Epidermal melanocyte (primary cell): ENCODE measurements around the gene HMX1.

Experiments
- DNase-seq: peaks from one replicate; pipeline ENCODE4 v3.0.0; 2011; ENCODE audit warnings: low spot score; ENCODE audit not compliant: insufficient read length

HMX1 gene

DNA sequence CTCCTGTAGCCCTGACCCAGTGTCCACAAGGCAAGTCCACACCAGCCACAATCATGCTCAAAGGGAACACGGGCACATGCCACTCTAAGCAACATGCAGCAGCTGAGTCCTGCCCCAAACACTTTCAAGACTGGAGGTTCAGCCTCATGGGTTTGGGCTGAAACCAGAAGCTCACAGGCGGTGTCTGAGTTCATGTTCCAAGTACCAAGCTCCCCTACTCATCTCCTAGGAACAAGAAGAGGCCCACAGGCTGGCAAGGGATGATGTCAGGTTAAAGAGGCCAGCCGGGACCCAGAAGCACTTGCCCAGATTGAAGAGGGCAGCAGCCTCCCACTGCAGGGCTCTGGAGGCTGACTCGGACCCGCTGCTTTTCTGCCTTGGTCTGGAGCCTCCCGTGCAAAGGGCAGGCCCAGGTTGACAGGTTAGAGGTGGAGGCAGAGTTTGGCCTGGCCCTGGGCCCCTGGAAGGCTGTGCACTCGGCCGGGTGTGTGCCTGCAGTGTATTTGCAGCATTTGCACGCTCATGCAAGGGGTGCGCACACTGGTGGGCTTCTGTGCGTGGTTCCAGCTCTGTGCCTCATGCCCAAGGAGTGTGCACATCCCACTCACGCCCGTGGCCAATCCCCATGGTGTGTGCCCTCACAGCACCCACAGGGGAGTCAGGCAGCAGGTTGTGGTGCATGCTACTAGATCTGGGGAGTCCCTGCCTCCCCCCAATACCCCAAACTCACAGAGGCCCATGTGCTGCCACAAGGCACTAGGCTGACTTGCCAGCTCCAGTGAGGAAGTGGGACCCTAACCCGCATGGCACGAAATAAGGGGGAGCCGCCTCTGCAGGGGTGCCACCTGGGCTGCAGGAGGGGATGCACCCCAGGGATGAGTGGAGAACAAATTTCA is 2.4 kb downstream of the HMX1 start:
- no peak for DNase-seq

DNA sequence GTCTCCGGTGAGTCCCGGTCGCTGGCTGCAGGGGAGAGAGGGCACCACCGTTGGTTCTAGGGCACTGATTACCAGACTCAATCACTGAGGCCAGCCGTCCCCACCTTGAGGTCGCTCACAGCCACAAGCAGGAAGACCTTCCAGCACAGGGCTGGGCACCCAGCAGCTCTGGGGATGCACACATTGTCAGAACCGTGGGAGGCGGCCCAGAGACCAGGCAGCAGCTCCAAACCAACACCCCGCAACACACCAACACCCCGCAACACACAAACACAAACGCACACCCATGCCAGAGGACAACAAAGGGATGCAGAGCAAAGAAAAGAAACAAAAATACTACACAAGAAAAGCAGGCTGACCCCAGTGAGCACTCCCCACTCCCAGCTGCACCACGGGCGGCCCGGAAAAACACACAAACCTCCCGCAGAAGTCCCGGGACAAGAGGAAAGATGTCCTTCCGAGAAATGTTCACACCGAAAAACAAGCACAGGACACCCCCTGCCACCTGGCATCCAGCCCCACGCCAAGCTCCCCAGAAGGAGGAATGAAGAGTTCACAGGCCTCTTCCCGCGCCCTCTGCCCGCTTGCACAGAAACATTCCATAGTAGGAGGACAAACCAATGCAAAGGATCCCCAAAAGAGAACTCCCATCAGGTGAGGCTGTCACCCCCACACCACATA is 3.2 kb downstream of the HMX1 start:
- DNase-seq, result no peak

DNA sequence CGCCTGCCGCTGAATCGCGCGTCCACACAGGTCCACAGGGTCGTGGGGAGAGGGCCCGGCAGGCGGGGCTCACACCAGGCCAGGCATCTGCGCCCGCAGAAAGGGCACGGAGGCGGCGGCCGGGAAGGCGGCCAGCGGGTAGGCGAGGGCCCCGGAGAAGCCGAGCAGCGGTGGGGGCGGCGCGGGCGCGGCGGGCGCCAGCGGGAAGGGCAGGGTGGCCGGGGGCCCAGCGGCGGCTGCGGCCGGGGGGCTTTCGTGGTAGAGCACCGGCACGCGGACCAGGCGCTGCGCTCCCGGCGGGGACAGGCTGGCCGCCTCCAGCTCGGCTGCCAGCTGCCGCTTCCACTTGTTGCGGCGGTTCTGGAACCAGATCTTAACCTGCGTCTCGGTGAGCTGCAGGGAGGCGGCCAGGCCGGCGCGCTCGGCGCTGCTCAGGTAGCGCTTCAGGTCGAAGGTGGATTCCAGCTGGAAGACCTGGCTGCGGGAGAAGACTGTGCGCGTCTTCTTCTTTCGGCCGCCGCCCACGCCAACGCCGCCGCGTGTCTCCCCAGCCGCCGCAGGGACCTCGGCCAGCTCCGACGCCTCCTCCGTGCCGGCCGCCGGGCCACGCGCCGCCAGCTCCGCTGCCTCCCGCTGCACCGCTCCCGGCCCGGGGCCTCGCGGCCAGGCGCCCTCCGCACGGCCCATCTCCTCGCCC is 3.9 kb downstream of the HMX1 start:
- DNase-seq, result no peak

DNA sequence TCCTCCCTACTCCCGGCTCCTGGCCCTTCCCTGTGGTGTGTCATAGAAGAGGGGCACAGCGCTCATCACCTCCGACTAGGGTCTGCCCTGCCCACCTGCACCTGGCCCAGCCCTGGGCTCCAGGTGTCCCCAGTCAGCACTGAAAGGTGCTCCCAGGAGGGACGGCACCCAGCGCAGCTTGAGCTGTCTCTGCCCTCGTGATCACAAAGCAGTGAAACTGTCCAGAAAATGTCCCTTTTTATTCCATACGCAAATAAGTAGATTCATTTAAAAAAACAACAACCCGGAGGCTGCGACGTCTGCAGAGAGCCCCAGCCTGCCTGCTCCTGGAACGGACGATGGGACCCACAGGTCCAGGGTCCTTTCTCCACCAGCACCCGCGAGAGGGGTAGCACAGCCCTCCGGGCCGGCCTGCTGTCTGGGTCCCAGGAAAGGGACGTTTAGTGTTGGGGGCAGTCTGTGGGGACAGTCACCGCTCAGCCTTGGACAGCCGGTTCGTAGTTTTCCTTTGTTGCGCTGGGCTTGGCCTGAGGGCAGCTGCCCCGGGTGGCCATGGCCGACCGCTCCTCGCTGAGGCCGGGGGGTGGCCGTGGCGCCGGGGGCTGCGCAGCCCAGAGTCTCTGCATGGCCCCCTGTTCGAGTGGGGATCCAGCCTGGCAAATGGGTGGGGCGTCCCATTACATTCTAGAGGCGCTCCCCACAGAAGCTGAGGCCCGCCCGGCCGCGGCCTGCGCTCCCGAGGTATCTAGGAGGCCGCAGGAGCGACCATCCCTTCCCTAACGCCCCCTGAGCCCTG is 4.6 kb downstream of the HMX1 start:
- DNase-seq, result no peak

DNA sequence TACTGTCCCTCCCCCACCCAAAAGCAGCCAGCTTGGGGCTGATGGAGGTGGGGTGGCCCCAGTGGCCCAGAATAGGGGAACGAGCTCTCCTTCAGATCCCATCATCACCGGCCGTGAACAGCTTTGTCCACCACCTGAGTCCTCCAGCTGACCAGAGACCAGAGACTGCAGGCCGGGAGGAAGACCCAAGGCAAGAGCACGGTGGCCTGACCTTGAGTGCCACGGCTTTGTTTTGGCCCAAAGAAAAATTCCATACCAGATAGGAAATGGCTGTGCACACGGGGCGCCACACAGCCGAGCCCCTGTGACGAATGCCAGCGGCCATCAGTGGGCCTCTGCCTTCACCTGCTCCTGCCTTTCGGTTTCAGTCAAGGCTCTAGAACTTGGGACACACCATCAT is 5.2 kb downstream of the HMX1 start:
- DNase-seq, result no peak

DNA sequence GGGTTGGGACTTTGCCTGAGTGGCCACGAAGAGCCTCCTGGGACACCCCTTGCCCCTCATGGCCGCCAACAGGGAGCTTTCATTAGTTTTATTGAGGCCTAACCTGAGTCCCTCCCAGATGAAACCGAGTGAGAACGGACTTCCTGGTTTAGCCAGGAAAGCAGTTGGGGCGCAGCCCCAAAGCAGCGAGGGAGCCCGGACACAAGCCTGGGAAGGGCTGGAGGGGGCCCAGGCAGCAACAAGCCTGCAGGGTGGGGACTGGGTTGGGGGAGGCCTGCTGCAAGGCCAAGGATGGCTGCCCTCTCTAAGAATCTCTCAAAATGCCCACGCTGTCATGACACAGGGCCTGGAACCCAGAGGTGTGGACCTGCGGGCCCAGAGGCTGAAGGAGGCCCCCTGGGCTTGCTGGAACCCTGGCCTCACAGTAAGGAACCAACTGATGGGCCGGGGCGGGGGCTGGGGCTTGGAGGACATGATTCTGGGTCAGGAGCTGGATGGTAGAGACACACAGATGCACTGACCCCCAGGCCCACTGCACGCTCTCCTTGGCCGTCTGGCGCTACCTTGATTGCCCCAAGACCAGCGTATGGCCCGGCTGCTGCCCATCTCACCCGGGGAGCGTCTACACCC is 5.8 kb downstream of the HMX1 start:
- DNase-seq, result no peak

DNA sequence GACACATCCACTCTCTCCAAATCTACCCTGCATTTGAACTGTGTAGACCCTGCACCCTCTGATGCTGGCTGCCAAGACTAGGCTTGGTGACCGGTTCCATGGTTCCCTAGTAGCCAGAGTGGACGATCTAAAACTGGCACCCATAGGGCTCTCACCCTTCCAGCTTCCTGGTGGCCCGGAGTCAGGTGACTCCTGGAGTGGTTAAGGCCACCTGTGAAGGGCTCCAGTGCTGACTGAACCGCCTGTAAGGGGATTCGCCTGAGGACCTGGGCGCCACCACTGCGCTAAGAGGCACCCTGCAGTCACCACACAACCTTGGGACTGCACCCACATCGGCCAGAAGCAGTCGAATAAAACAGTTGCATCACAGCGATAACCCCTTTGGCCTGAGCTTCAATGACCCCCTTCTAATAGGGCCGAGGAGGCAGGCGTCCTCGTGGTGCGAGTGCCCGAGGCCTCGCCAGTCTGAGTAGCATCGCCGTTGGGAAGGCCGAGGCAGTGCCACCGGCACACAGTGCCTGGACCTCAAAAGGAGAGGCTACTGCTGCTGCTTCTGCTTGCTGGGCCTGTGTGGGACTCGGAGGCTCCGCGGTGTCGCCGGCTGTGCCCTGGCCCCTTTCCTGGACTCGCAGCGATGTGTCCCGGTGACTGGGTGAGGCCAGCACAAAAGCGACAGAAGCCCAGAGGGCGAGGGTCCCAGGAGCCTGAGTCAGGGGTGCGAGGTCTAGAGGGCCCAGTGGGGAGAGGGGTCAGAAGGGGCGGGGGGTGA is 6.5 kb downstream of the HMX1 start:
- DNase-seq, result no peak

DNA sequence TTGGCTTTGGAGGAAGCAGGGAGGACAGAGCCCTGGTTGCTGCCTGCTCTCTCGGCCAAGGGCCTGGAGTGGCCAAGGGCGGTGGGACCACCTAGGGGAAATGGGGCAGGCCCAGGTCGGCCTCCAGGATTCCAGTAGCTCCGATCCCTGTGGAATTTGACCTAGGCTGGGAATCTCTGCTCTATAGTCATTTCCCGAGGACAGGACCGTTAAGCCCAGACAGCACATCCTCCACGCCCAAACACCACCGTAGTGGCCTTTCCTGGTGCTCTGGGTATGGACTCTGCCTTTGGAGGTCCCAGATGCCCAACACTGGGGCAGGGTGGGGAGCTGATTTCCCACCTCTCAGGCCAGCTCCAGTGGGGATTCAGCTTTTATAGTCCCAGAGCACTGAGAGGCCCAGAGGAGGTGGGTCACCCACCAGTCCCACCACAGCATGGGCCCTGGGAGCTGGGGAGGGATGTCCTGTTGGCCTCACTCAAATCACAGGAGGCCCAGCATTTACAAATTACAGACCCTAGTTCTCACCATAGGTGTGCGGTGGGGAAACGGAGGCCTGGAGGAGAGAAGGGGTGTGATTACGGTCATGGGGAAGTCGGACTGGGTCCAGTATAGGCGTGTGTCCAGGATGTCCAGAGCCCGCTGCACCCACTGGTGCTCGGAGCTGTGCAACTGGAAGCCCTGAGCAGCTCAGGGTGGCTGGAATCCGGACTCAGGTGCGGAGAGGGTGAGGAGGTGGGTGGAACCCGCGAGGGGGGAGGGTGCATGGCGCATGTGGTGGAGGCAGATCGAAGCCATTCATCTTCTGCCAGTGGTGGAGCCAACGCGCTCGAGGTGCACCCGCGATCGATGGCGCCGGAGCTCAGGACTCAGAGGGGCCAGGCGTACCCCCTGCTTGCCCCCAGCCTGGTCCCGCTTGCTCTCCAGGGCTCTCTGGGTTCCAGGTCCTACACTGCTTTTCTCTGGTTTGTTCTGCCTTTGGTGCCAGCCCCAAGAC is 7.7 kb downstream of the HMX1 start:
- DNase-seq, result no peak

DNA sequence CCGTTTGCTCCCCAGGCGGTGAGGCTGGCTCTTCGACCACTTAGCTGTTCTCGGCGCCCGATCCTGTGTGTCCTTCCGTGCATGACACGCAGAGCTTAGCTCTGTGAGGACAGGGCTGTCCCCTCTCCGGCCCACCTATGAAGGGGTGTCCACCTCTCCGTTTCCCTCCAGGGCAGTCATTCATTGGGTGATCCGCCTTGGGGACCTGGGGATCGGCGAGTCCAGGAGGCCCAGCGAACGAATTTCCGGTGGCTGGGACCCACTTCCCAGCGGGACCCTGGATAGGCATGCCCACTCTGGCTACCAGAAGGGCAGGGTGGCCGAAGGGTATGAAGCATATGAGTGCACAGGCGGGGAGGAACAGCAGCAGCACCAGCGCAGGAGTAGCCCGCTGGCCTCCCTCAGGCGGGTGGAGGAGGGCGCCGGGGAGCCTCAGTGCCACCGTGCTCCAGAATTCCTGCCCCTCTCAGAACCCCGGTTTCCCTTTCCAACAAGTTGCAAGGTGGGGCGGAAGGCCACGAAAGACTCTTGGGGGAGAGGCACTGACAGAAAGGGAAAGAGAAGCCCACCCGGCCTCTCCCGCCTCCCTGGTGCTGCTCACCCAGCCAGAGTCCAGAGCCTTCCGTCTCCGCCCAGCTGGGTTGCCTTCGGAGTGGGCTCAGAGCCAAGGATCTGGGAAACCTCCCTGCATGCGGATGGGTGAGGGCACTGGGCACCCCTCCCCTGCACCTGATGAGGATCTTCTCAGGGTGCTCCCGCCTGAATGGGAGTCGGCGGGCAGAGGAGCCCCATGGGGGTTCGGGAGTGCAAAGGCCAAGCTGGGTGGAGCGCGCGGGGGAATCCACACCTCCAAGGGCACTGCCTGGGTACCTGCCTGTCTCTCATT is 8.6 kb downstream of the HMX1 start:
- no peak for DNase-seq

DNA sequence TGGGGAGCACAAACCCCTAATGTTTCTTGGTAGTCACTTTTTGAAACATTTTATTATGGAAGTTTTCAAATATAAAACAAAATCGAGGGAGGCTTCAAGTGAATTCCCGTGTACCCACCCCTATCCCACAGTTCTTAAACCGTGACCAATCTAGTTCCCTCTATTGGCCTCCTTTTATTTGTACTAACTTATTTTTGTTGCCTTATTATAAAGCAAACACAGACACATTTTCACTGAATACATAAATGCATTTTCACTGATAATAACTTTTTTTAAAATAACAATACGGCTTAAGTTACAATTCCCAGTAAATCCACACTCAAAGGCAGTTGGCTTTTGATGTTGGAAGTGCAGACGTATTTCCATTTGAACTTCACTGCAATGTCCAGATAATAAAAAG is 9.3 kb downstream of the HMX1 start:
- no peak for DNase-seq

DNA sequence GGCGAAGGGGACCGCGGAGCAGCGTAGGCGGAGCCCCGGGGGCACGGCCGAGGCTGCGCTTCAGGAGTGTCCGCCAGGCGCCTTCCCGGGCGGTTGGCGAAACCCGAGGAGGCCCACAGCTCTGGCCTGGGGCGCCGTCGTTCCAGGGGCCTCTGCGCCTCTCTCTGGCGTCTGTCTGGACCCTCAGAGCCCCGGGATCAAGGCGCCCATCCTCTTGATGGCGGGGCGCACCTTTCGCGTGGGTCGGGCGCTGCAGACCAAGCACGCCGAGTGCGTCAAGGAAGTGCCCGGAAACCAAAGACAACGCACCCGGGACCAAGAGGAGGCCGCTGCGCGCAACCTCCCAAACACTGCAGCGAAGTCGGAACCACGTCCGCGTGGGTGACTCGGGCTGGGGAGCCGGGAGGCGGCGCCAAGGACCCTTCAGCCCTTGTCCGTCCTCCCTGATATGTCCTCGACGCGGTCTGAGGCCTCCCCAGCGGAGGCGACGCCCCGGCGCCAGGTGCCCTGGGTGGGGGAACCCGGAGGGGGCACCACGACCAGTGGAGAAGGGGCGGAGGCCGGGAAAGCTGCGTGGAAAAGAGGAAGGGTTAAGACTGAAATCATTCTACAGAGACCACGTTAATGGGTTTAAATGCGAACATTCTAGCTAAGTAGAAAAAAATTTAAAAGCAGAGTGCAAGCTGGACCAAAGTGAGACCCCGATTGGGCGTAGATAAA is 9.9 kb downstream of the HMX1 start:
- no peak for DNase-seq

DNA sequence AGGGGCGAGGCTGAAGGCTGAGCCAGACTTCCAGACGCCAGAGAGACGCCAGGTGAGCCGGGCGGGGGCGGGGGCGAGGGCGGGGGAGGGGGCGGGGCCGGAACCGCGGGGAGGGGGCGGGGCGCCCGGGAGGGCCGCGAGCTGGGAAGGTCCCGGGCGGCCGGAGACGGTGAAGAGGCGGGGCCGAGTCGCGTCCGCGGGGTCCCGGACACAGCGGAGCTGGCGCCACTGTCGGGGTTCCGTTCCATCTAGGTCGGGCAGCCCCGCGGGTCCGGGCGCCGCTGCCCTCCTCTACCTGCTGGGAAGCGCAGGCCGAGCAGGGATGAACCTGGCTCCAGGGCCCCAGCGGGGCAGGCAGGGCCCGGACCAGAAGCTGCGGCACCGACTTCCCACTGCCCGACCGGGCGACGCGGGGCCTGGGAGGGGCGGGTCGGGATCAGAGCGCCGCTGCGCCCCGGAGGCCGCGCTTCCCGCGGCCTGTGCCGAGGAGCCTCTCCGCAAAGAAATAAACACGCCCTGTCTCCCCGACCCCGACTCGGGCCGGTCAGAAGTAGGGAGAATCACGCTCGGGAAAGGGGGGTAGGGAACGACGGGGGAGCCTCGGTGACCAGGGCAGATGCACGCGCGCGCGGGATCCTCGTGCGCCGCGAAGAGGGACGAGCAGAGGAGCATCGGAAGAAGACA is 10.6 kb downstream of the HMX1 start:
- DNase-seq, result no peak

DNA sequence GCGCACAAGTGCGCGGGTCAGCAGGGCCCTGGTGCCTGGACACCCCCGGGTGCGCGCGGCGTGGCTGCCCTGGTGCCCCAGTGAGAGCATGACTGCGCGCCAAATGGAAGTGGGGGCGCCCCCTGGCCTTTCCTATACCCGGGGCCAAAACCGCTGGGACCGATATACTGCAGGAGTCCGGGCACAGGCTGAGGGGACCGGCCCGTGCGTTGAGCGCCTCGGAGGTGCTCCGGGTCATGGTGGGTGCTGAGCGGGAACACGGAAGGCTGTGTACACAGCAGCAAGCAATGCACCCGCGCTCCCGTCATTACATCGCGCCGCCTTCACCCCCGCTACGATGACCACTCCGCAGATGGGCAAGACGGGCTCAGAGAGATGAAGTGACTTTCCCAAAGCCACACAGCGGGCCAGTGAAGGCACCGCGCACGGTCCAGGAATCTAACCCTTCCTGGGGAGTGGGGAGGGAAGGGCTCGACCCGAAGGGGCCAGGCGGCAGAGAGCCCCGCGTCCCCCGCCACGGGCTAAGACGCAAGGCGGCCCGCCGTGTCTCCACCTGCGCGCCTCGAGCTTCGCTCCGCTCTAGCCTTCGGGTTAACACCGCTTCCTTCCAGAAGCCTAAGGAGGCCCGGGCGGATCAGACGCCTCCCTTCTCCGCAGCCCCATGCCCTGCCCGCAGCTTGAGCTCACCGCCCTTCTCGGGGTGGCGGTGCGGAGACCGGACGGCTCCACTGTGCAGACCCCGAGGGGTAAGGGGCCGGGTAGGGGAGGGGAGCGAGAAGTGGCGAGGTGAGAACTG is 11.3 kb downstream of the HMX1 start:
- DNase-seq, result no peak

DNA sequence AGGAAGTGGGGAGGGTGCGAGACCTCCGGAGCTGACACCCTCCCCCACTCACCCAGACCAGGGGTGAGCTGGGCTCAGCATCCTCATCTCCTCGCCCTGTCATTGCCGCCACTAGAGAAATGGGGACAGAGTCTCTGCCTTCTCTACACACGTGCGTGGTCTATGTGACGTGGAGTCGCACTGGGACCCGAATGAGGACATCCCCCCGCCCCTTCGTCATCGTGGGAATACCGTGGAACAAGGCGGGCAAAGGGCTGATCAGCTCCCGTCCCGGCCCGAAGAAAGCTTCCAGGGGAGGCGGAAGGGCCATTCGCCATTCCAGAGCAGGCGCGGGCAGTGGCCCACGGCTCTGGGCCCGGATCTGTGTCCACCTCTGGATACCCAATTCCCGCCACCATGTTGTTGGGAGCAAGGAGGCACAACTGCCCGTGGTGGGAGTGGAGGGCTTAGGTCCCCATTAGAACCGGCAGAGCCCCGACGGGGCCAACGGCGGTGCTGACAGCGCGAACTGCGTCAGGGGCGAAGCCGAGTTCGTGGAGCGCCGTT is 12.0 kb downstream of the HMX1 start:
- no peak for DNase-seq

DNA sequence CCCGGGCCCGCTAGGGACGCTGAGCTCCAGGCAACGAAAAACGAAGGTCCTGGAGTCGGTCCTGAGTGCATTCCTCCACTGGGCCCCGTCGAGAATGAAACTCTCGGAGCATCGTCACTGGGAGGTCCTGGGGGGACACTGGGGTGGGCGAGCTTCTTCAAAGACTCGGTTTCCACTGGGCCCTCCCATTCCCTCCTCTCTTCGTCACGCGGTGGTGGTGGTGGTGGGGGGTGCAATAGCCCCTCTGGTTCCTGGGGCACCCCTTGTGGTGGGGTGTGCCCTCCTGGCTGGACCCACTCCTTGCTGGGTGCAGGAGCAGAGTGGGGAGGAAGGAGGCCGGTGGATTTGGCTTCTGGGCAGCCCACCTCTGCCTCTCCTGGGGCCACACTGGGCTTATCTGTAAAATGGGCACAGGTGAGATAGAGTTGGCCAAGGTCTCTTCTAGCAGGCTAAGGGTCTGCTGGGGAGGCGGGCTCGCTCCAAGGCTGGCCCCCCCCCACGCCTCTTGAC is 12.9 kb downstream of the HMX1 start:
- DNase-seq, result no peak
